Spleen (tissue), 11 donors: Measurements from ENCODE around the gene ABCC3. TPM values are rescaled to one million over a fixed set of nuclear protein-coding genes. Genes with fewer than 3 reads are reported as not detected.

Source experiments
- DNase-seq: peaks from one replicate; pipeline ENCODE4 v3.0.0-alpha.2; 2020
- H3K27ac ChIP-seq, 8 donors: fragments of 200-600 bp; sonication (generic) in 7 of 8; 1 replicate in 4 of 8; 2 replicates in 4 of 8; pipeline versions ENCODE4 v1.5.0 to v1.8.0; 2016 to 2021; ENCODE audit warnings: inconsistent platforms in 4 of 8, mild to moderate bottlenecking in 4 of 8, moderate library complexity in 1 of 8
- H3K27me3 ChIP-seq, 7 donors: fragments of 200-600 bp; sonication (generic) in 6 of 7; replicated peaks in 1 of 7; 1 replicate in 4 of 7; 2 replicates in 3 of 7; pipeline versions ENCODE4 v1.5.0 to v1.8.0; 2016 to 2021; ENCODE audit warnings: inconsistent platforms in 3 of 7, mild to moderate bottlenecking in 1 of 7
- H3K36me3 ChIP-seq, 6 donors: fragments of 200-600 bp; sonication (generic) in 5 of 6; 1 replicate in 4 of 6; 2 replicates in 2 of 6; pipeline versions ENCODE4 v1.5.0 to v1.8.0; 2016 to 2021; ENCODE audit warnings: inconsistent platforms in 2 of 6
- H3K4me1 ChIP-seq, 6 donors: fragments of 200-600 bp; sonication (generic) in 5 of 6; 1 replicate in 3 of 6; 2 replicates in 3 of 6; pipeline versions ENCODE4 v1.5.0 to v1.8.0; 2016 to 2021; ENCODE audit warnings: inconsistent platforms in 3 of 6
- H3K4me3 ChIP-seq, 8 donors: fragments of 200-600 bp; sonication (generic) in 7 of 8; 1 replicate in 4 of 8; 2 replicates in 4 of 8; pipeline versions ENCODE4 v1.5.0 to v1.8.0; 2016 to 2021; ENCODE audit warnings: inconsistent platforms in 4 of 8, mild to moderate bottlenecking in 4 of 8, moderate library complexity in 2 of 8
- H3K9me3 ChIP-seq, 8 donors: fragments of 200-600 bp; sonication (generic) in 7 of 8; 1 replicate in 4 of 8; 2 replicates in 4 of 8; pipeline versions ENCODE4 v1.5.0 to v1.8.0; 2016 to 2021; ENCODE audit warnings: inconsistent platforms in 4 of 8
- CTCF ChIP-seq, 11 experiments: fragments of 200-600 bp in 7 of 11; fragments of 450-650 bp in 4 of 11; sonication (generic) in 4 of 11; IDR thresholded peaks in 8 of 11; conservative IDR thresholded peaks in 3 of 11; 1 replicate in 7 of 11; 2 replicates in 4 of 11; pipeline versions ENCODE4 v1.4.0 to v1.8.0; 2016 to 2021; ENCODE audit warnings: antibody characterized with exemption in 11 of 11, inconsistent platforms in 4 of 11, mild to moderate bottlenecking in 1 of 11
- POLR2A ChIP-seq, 3 donors: fragments of 450-650 bp; IDR thresholded peaks; one replicate each; pipeline ENCODE4 v1.5.1; 2017; ENCODE audit warnings: antibody characterized with exemption in 3 of 3, mild to moderate bottlenecking in 1 of 3
- POLR2AphosphoS5 ChIP-seq, 3 donors: sonication (generic); formaldehyde crosslinking; IDR thresholded peaks; one replicate each; pipeline ENCODE4 v1.5.1; 2017; ENCODE audit warnings: antibody characterized with exemption in 3 of 3
- WGBS, 5 donors: extraction: QIAGEN DNeasy Blood & Tissue Kit in 3 of 5; methylation state at CpG; one replicate each; pipeline versions ENCODE4 v1.1.5 to v1.1.7; 2013 to 2018; 5-methylcytosine and 5-hydroxymethylcytosine counted together
- intact Hi-C: fragments of 100-400 bp; cut with DNase I; formaldehyde crosslinking; loops from one replicate; pipeline ENCODE4 v1.15.0; 2023; ENCODE audit warnings: low total_unique reads
- polyA plus RNA-seq, 3 donors: library from polyadenylated mRNA; stranded (reverse); fragments of 200-250 nt; gene quantifications; one replicate each; pipeline ENCODE4 v1.2.1, GENCODE V29; 2013
- total RNA-seq, 7 donors: library from RNA; depleted of rRNA in 3 of 7; stranded (reverse); fragments of >200 nt in 3 of 7; fragmentation: NEBNext Ultra II Directional in 4 of 7; extraction: Animal tissue kit (Norgen Biotek cat#: 25700) in 4 of 7; gene quantifications; one replicate each; pipeline versions ENCODE4 v1.1.0 to v1.2.1, GENCODE V29; 2016 to 2021
- donor health status: healthy with polysubstance abuse.
- donor health status: DM: no; HTN: no; CAD: no; lungs with moderate emphysema.
- donor health status: DM: no; HTN: no; CAD: no.
- donor health status: Bipolar disorder and iron deficiency.
- donor health status: healthy.
- donor health status: DM: no; HTN: no; CAD: no.
- donor health status: DM: yes; HTN: yes; CAD: no.

Gene ABCC3
- total and polyA plus RNA-seq, 10 donors: 8.6 to 37.1 (median 30.0) TPM

DNA sequence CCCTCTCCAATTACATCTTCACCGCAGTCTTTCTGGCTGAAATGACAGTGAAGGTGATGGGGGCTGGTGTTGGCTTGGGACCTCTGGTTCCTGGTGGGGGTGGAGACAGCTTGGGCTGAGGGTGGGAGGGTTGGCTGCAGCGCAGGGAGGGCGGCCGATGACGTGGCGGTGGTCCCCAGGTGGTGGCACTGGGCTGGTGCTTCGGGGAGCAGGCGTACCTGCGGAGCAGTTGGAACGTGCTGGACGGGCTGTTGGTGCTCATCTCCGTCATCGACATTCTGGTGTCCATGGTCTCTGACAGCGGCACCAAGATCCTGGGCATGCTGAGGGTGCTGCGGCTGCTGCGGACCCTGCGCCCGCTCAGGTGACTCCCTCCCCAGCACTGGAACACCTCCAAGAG, 31.8 kb upstream of the ABCC3 start:
- WGBS, 5 donors: 81 to 93% (median 91%) methylated on average over 3 to 18 of the region's 18 CpGs
- TF ChIP-seq CTCF (IDR thresholded peaks at IDR 0.05 in 8 of 11, conservative IDR thresholded peaks at IDR 0.05 in 3 of 11) (no peak), POLR2A (IDR thresholded peaks at IDR 0.05) (no peak), POLR2AphosphoS5 (IDR thresholded peaks at IDR 0.05) (no peak)
- H3K36me3 ChIP-seq: no peaks in the 10 kb centered on the region
- H3K9me3 ChIP-seq: no peaks in the 10 kb centered on the region
- no peak overlapping the region for H3K27ac ChIP-seq
- H3K4me3 ChIP-seq: no peak overlapping the region
- peaks cover 0 to 70% (median 0%) of the 10 kb centered on the region in 7 donors for H3K27me3 ChIP-seq
- intact Hi-C loops: no loop called here
- H3K4me1 ChIP-seq: peaks cover 0 to 17% (median 13%) of the 10 kb centered on the region in 6 donors
- DNase-seq: no peak

GRCh38 chr17:50603340-50603739, 31.3 kb upstream of the ABCC3 start:
- WGBS, 5 donors: 50 to 81% (median 69%) methylated on average over 9 of the region's 9 CpGs
- Histone ChIP-seq H3K4me3 (no peak overlapping the region), H3K4me1 (peaks cover 0 to 17% (median 13%) of the 10 kb centered on the region in 6 donors), H3K27me3 (peaks cover 0 to 74% (median 0%) of the 10 kb centered on the region in 7 donors), H3K36me3 (no peaks in the 10 kb centered on the region), H3K27ac (no peak overlapping the region), H3K9me3 (no peaks in the 10 kb centered on the region)
- intact Hi-C loops: no loop called here
- no peak for DNase-seq
- peak in 1 of 11 experiments; percentile 15 for TF ChIP-seq CTCF (IDR thresholded peaks at IDR 0.05 in 8 of 11, conservative IDR thresholded peaks at IDR 0.05 in 3 of 11)
- TF ChIP-seq POLR2AphosphoS5 (IDR thresholded peaks at IDR 0.05): no peak

DNA sequence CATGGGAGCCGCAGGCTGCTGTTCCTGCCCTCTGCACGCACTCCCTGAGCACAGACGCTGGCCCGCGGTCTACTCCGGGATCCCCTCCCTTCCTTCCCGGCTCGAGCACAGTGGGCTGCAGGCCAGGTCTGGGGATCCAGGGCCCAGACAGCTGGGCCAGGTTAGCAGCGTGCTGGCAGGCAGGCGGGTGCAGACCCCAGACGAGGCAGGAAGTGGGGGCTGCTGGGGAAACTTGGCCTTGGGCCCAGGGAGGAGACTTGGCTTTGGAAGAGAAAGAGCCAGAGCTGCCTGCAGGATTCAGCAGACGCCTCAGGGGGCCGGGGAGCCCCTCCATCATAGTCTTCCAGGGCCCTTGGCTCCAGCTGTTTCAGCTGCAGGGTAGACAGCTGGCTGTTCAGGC, 30.2 kb upstream of the ABCC3 start:
- Histone ChIP-seq H3K4me1 (peaks cover 0 to 17% (median 13%) of the 10 kb centered on the region in 6 donors), H3K9me3 (no peaks in the 10 kb centered on the region), H3K27ac (no peak overlapping the region), H3K27me3 (peaks cover 0 to 80% (median 0%) of the 10 kb centered on the region in 7 donors), H3K36me3 (no peaks in the 10 kb centered on the region), H3K4me3 (no peak overlapping the region)
- intact Hi-C loops: no loop called here
- peak; percentile 82 for DNase-seq
- WGBS, 5 donors: 9 to 36% (median 20%) methylated on average over 6 to 13 of the region's 13 CpGs
- TF ChIP-seq POLR2AphosphoS5 (IDR thresholded peaks at IDR 0.05) (peak; percentile 10 to 67 (median 59)), CTCF (IDR thresholded peaks at IDR 0.05 in 8 of 11, conservative IDR thresholded peaks at IDR 0.05 in 3 of 11) (no peak)

DNA sequence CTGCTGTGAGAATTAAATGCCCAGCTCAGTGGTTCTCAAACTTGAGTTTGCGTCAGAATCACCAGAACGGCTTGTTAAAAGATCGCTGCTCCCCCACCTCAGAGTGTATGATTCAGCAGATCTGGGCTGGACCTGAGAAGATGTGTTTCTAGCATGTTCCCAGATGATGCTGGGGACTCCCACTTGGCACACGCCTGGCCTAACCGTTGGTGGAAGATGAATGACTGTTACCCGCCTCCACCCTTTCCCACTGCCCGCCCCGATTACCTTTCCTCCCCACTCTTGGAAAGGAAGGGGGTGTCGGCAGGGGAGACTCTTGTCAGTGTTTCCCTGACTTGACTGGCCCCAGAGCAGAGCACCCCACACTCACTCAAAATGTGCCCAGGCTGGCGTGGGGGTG, 29.3 kb upstream of the ABCC3 start:
- no peak overlapping the region for H3K4me3 ChIP-seq
- no peak overlapping the region for H3K27ac ChIP-seq
- 55 to 77% (median 64%) methylated on average over 9 to 10 of the region's 10 CpGs for WGBS, 5 donors
- H3K36me3 ChIP-seq: no peaks in the 10 kb centered on the region
- peaks cover 0 to 17% (median 13%) of the 10 kb centered on the region in 6 donors for H3K4me1 ChIP-seq
- no peaks in the 10 kb centered on the region for H3K9me3 ChIP-seq
- DNase-seq: no peak
- TF ChIP-seq POLR2A (IDR thresholded peaks at IDR 0.05): no peak
- TF ChIP-seq CTCF (IDR thresholded peaks at IDR 0.05 in 8 of 11, conservative IDR thresholded peaks at IDR 0.05 in 3 of 11): no peak
- TF ChIP-seq POLR2AphosphoS5 (IDR thresholded peaks at IDR 0.05): no peak
- H3K27me3 ChIP-seq: peaks cover 0 to 87% (median 0%) of the 10 kb centered on the region in 7 donors
- intact Hi-C loops: no loop called here
